ENCODE data around the gene ZNF219. TPM values are rescaled to one million over a fixed set of nuclear protein-coding genes. Genes with fewer than 3 reads are reported as not detected.

ZNF219 gene
- total RNA-seq, 1 experiment from 2014 or later: 149 TPM

GRCh38 chr14:21107283-21107800, 8.9 kb upstream of the ZNF219 start:
- peaks cover 53% of the 10 kb centered on the region for H3K4me1 Mint-ChIP-seq
- no peaks in the 10 kb centered on the region for H3K9me3 Mint-ChIP-seq
- ChIA-PET POLR2A (interaction anchor here (1.8 kb wide), 1 partner anchor 36 kb away, joined by 7 read pairs; no protein-coding TSS in a partner anchor), CTCF (interaction anchor here (0.5 to 8.6 kb wide), 11 partner anchors 13 to 108 kb away, joined by 3 to 321 read pairs (median 5); partner anchors contain the start of genes ARHGEF40 and SLC39A2)
- no peaks in the 10 kb centered on the region for H3K36me3 Mint-ChIP-seq
- no peaks in the 10 kb centered on the region for H3K27me3 Mint-ChIP-seq (ENCODE audit: low read depth)
- no peak overlapping the region for H3K27ac Mint-ChIP-seq
- ATAC-seq (no peak), DNase-seq (ENCODE audit: low spot score) (no peak)
- H3K4me3 Mint-ChIP-seq: no peak overlapping the region
- TF ChIP-seq, protein P1, sequence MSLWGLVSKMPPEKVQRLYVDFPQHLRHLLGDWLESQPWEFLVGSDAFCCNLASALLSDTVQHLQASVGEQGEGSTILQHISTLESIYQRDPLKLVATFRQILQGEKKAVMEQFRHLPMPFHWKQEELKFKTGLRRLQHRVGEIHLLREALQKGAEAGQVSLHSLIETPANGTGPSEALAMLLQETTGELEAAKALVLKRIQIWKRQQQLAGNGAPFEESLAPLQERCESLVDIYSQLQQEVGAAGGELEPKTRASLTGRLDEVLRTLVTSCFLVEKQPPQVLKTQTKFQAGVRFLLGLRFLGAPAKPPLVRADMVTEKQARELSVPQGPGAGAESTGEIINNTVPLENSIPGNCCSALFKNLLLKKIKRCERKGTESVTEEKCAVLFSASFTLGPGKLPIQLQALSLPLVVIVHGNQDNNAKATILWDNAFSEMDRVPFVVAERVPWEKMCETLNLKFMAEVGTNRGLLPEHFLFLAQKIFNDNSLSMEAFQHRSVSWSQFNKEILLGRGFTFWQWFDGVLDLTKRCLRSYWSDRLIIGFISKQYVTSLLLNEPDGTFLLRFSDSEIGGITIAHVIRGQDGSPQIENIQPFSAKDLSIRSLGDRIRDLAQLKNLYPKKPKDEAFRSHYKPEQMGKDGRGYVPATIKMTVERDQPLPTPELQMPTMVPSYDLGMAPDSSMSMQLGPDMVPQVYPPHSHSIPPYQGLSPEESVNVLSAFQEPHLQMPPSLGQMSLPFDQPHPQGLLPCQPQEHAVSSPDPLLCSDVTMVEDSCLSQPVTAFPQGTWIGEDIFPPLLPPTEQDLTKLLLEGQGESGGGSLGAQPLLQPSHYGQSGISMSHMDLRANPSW (CRISPR knock-in tag; conservative IDR thresholded peaks at IDR 0.05; ENCODE audit: low read depth): no peak

- Mint-ChIP-seq H3K36me3 (no peaks in the 10 kb centered on the region), H3K4me1 (peaks cover 59% of the 10 kb centered on the region), H3K27ac (peak overlapping the region; percentile 47; the same call in 1 of the 2 replicates), H3K4me3 (peak overlapping the region; percentile 45), H3K27me3 (ENCODE audit: low read depth) (no peaks in the 10 kb centered on the region), H3K9me3 (no peaks in the 10 kb centered on the region)
- ChIA-PET POLR2A (interaction anchor here (1.8 kb wide), 1 partner anchor 35 kb away, joined by 7 read pairs; no protein-coding TSS in a partner anchor), CTCF (interaction anchor here (0.6 to 8.6 kb wide), 13 partner anchors 12 to 108 kb away, joined by 3 to 321 read pairs (median 11); partner anchors contain the start of genes ARHGEF40 and SLC39A2)
- DNase-seq (ENCODE audit: low spot score) (peak; percentile 85), ATAC-seq (peak; percentile 49)
- TF ChIP-seq CTCF (IDR thresholded peaks at IDR 0.05) (peak; percentile 54), CREM (CRISPR knock-in tag; IDR thresholded peaks at IDR 0.05) (no peak), KAT7 (CRISPR knock-in tag; IDR thresholded peaks at IDR 0.05; ENCODE audit: borderline replicate concordance) (no peak)
Measured at GRCh38 chr14:21106498-21107282, 8.2 kb upstream of the ZNF219 start.

DNA sequence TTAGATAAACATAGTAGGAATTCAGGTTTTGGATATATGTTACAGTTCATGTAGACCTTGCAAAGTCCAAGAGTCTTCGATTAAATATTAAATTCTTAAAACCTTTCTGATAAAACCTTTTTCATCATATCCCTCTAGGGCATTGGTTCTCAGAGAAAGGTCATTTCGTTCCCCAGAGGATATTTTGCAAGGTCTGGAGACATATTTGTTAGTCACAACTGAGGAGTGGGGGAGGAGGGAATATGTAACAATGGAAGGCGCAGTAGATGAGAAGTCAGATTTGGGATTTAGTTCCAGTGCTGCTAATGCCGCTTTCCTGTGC, 7.7 kb upstream of the ZNF219 start:
- Mint-ChIP-seq H3K27ac (no peak overlapping the region), H3K27me3 (ENCODE audit: low read depth) (no peaks in the 10 kb centered on the region), H3K9me3 (no peaks in the 10 kb centered on the region), H3K4me3 (no peak overlapping the region), H3K4me1 (peaks cover 65% of the 10 kb centered on the region), H3K36me3 (no peaks in the 10 kb centered on the region)
- ChIA-PET POLR2A (interaction anchor here (3.9 kb wide), 1 partner anchor 12 kb away, joined by 40 read pairs; no protein-coding TSS in a partner anchor), CTCF (interaction anchor here (3.7 to 8.6 kb wide), 5 partner anchors 12 to 91 kb away, joined by 54 to 321 read pairs (median 111); partner anchors contain the start of gene ARHGEF40)
- ATAC-seq (no peak), DNase-seq (ENCODE audit: low spot score) (no peak)
- TF ChIP-seq GABPB1 (CRISPR knock-in tag; IDR thresholded peaks at IDR 0.05) (no peak), TEAD1 (CRISPR knock-in tag; IDR thresholded peaks at IDR 0.05) (no peak), PRRX2 (CRISPR knock-in tag; IDR thresholded peaks at IDR 0.05) (no peak), SMAD4 (CRISPR knock-in tag; IDR thresholded peaks at IDR 0.05) (no peak), JUN (CRISPR knock-in tag; IDR thresholded peaks at IDR 0.05) (no peak), ZNF219 (CRISPR knock-in tag; IDR thresholded peaks at IDR 0.05; ENCODE audit: borderline replicate concordance) (no peak), NFATC4 (CRISPR knock-in tag; IDR thresholded peaks at IDR 0.05) (no peak), ELF4 (CRISPR knock-in tag; IDR thresholded peaks at IDR 0.05; ENCODE audit: low read depth) (no peak), ZNF317 (CRISPR knock-in tag; IDR thresholded peaks at IDR 0.05; ENCODE audit: borderline replicate concordance, low read depth) (no peak), ATF3 (CRISPR knock-in tag; conservative IDR thresholded peaks at IDR 0.05) (no peak), RORB (CRISPR knock-in tag; IDR thresholded peaks at IDR 0.05) (no peak), FOXP1 (CRISPR knock-in tag; IDR thresholded peaks at IDR 0.05; ENCODE audit: borderline replicate concordance) (no peak), ATF6 (CRISPR knock-in tag; IDR thresholded peaks at IDR 0.05) (no peak)
- TF ChIP-seq, protein P2, sequence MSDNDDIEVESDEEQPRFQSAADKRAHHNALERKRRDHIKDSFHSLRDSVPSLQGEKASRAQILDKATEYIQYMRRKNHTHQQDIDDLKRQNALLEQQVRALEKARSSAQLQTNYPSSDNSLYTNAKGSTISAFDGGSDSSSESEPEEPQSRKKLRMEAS (CRISPR knock-in tag; IDR thresholded peaks at IDR 0.05): no peak
- TF ChIP-seq, protein P3, sequence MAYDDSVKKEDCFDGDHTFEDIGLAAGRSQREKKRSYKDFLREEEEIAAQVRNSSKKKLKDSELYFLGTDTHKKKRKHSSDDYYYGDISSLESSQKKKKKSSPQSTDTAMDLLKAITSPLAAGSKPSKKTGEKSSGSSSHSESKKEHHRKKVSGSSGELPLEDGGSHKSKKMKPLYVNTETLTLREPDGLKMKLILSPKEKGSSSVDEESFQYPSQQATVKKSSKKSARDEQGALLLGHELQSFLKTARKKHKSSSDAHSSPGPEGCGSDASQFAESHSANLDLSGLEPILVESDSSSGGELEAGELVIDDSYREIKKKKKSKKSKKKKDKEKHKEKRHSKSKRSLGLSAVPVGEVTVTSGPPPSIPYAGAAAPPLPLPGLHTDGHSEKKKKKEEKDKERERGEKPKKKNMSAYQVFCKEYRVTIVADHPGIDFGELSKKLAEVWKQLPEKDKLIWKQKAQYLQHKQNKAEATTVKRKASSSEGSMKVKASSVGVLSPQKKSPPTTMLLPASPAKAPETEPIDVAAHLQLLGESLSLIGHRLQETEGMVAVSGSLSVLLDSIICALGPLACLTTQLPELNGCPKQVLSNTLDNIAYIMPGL (CRISPR knock-in tag; IDR thresholded peaks at IDR 0.05): no peak

All from WTC11 (cell line).